ENCODE data around the gene TBX19.

DNA sequence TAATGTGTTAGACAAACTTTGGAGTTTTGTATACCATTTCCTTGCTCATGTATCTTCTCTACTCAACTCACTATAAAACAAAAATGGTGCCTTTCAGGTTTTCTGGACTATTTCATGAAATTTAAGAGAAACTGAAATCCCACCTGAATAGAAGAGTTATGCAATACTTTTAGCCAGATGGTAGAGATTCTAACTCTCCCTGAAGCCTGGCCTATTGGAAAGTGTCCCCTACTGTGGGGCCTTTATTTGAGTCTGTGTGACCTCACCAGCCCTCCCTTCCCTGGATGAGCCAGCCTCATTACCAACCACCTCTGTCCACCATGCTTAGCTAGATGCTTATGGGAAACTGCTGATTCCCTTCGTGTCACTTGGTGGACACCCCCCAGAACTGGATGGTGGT is 35.5 kb downstream of the TBX19 start:
- TF ChIP-seq, protein P1, sequence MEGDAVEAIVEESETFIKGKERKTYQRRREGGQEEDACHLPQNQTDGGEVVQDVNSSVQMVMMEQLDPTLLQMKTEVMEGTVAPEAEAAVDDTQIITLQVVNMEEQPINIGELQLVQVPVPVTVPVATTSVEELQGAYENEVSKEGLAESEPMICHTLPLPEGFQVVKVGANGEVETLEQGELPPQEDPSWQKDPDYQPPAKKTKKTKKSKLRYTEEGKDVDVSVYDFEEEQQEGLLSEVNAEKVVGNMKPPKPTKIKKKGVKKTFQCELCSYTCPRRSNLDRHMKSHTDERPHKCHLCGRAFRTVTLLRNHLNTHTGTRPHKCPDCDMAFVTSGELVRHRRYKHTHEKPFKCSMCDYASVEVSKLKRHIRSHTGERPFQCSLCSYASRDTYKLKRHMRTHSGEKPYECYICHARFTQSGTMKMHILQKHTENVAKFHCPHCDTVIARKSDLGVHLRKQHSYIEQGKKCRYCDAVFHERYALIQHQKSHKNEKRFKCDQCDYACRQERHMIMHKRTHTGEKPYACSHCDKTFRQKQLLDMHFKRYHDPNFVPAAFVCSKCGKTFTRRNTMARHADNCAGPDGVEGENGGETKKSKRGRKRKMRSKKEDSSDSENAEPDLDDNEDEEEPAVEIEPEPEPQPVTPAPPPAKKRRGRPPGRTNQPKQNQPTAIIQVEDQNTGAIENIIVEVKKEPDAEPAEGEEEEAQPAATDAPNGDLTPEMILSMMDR (conservative IDR thresholded peaks at IDR 0.05): no peak
- TF ChIP-seq EZH2 (IDR thresholded peaks at IDR 0.05; ENCODE audit: low read depth): no peak
